Smooth muscle cell of the coronary artery (primary cell): ENCODE data around the gene CT45A8. TPM values are rescaled to one million over a fixed set of nuclear protein-coding genes. Genes with fewer than 3 reads are reported as not detected.

Experiments used
- total RNA-seq: library from RNA; depleted of rRNA; stranded (reverse); fragments of >200 nt; gene quantifications from 2 replicates; pipeline ENCODE4 v1.2.3, GENCODE V29; 2014; ENCODE audit warnings: low replicate concordance

The CT45A8 gene, protein sequence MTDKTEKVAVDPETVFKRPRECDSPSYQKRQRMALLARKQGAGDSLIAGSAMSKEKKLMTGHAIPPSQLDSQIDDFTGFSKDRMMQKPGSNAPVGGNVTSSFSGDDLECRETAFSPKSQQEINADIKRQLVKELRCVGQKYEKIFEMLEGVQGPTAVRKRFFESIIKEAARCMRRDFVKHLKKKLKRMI
- total RNA-seq, result not detected in 2 replicates

GRCh38 chrX:135854438-135854837, at the start of gene CT45A8:
CT45A8 (minus strand) TSS chrX:135854538; CDS start chrX:135850783, 3,755 bp downstream.

DNA sequence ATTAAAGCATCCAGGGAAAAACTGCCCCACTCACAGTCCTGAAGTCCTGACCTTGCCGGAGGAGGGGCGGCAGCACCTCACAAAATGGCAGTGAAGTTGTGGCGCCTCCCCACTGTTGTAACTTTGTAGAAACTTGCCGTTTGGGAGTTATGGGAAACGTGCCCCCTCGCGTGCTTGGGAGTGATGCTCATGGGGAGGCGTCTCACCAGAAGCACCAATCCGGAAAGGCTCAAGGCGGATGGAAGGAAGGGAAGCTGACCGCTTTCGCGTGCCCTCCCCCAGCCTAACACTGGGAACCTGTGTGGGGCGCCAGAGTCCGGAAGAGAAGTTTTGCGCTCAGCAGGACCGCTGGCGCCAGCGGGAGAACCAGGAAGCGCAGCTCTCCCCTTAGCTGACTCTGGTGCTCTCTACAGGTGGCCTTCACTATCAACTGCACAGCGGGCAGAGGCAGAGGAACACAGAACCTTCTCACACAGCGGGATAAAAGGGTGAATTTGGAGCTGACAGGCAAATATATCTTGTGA, 39.0 kb upstream of the CT45A8 start, which contains the start of the genes CT45A10 and SAGE1:
Gene CT45A10, minus strand, starts transcription at position 151 of the 524 bp plus-strand sequence. CDS start 8,100 bp downstream, outside the sequence.
Gene SAGE1, plus strand, starts transcription at position 423 of the 524 bp plus-strand sequence. CDS start 2,527 bp downstream, outside the sequence.

DNA sequence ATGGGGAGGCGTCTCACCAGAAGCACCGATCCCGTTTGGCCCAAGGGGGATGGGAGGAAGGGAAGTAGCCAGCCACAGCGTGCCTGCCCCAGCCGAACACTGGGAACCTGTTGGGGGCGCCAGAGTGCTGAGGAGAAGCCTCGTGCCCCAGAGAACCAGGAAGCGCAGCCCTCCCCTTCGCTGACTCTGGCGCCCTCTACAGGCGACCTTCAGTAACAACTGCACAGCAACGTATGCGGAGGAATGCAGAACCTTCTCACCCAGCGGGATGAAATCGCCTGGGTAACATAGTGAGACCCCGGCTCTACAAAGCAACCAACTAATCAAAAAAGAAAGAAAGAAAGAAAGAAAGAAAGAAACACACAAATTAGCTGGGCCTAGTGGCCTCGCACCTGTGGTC, 17.4 kb upstream of the CT45A8 start, which contains the start of gene CT45A9:
Gene CT45A9, minus strand, starts transcription at position 101 of the 400 bp plus-strand sequence. CDS start 3,751 bp downstream, outside the sequence.

GRCh38 chrX:135837180-135837579, 17.2 kb downstream of the CT45A8 start, which contains the start of gene CT45A7:
CT45A7 (minus strand) TSS chrX:135837280; CDS start chrX:135833533, 3,747 bp downstream.

GRCh38 chrX:135819912-135820311, 34.4 kb downstream of the CT45A8 start, which contains the start of gene CT45A2:
CT45A2 (minus strand) TSS chrX:135820012; CDS start chrX:135816265, 3,747 bp downstream.

GRCh38 chrX:135802687-135803086, 51.7 kb downstream of the CT45A8 start, which contains the start of gene CT45A6:
CT45A6 (minus strand) TSS chrX:135802787; CDS start chrX:135798993, 3,794 bp downstream.

Other genes with a start within 250 kb of the CT45A8 start
- gene CT45A1, start 140.9 kb downstream of the CT45A8 start, total RNA-seq, result not detected in 2 replicates
- not detected in 2 replicates for gene CT45A3, start 86.3 kb downstream of the CT45A8 start, total RNA-seq
- not detected in 2 replicates for gene CT45A5, start 69.0 kb downstream of the CT45A8 start, total RNA-seq
- gene CT45A6, start 51.8 kb downstream of the CT45A8 start, total RNA-seq, result not detected in 2 replicates
- not detected in 2 replicates for gene CT45A2, start 34.5 kb downstream of the CT45A8 start, total RNA-seq
- not detected in 2 replicates for gene CT45A7, start 17.3 kb downstream of the CT45A8 start, total RNA-seq
- gene CT45A9, start 17.3 kb upstream of the CT45A8 start, total RNA-seq, result not detected in 2 replicates
- not detected in 2 replicates for gene CT45A10, start 38.9 kb upstream of the CT45A8 start, total RNA-seq
- gene SAGE1, start 39.2 kb upstream of the CT45A8 start, total RNA-seq, result not detected in 2 replicates
- gene MMGT1, start 119.5 kb upstream of the CT45A8 start, total RNA-seq, result 2.2 and 5.0 TPM in 2 replicates
- 13.7 and 14.9 TPM in 2 replicates for gene SLC9A6, start 130.9 kb upstream of the CT45A8 start, total RNA-seq